HepG2 (cell line): ENCODE data around the gene CTSW. TPM values are rescaled to one million over a fixed set of nuclear protein-coding genes. Genes with fewer than 3 reads are reported as not detected.

Experiments used
- ATAC-seq: fragments of 200-7000 bp; cut with Tn5 transposase; 3 replicates; pipeline ENCODE4 v1.9.1; 2020; ENCODE audit warnings: mild to moderate bottlenecking, moderate library complexity
- BruUV-seq: library from RNA; stranded (reverse); fragments of 400-500 nt; replicated peaks from 2 replicates; lab custom pipeline; 2021; lab: Mats Ljungman, UMichigan
- CTCF ChIA-PET: fragments of 300-600 bp; formaldehyde crosslinking; extraction: SDS; loops from one replicate; lab custom pipeline; 2021; ENCODE audit warnings: low total read pairs, inconsistent platforms, low intra/inter-chr PET ratio; lab: Yijun Ruan, JAX
- POLR2A ChIA-PET: fragments of 350-600 bp; sonication (Branson Sonifier 250); formaldehyde crosslinking; loops from one replicate; lab custom pipeline; 2020; ENCODE audit warnings: antibody characterized with exemption, inconsistent platforms; lab: Yijun Ruan, JAX
- DNase-seq: peaks from one replicate; pipeline ENCODE4 v3.0.0-alpha.2; 2015; ENCODE audit warnings: low spot score
- FAIRE-seq: peaks from 3 replicates; lab custom pipeline; 2011; peaks lifted over from hg19 to GRCh38; lab: Jason Lieb, UNC
- H2AFZ ChIP-seq: one replicate; pipeline ENCODE4 v1.6.1; 2011; ENCODE audit warnings: low read length, inconsistent platforms
- H3K27ac ChIP-seq: fragments of 300-600 bp; 3 replicates; pipeline ENCODE4 v1.8.0; 2011; ENCODE audit warnings: mixed run types, mild to moderate bottlenecking, mixed read lengths, low read length, inconsistent platforms; ENCODE audit not compliant: insufficient read depth; ENCODE audit errors: extremely low read length
- H3K27me3 ChIP-seq, 2 experiments: fragments of 200-600 bp in 1 of 2; 2 replicates in 1 of 2; 3 replicates in 1 of 2; pipeline versions ENCODE4 v1.6.0 to v1.8.0; 2011; ENCODE audit warnings: low read length in 2 of 2, mild to moderate bottlenecking in 2 of 2, moderate library complexity in 2 of 2, inconsistent platforms in 1 of 2; ENCODE audit not compliant: insufficient read depth in 2 of 2, control insufficient read depth in 1 of 2
- H3K36me3 ChIP-seq, 2 experiments: fragments of 200-600 bp in 1 of 2; replicated peaks in 1 of 2; 2 replicates in 1 of 2; 3 replicates in 1 of 2; pipeline versions ENCODE4 v1.5.1 to v1.8.0; 2011; ENCODE audit warnings: low read length in 2 of 2, inconsistent platforms in 1 of 2; ENCODE audit not compliant: insufficient read depth in 2 of 2, control insufficient read depth in 1 of 2
- H3K4me1 ChIP-seq: 2 replicates; pipeline ENCODE4 v1.5.1; 2012; ENCODE audit warnings: low read length, inconsistent platforms; ENCODE audit not compliant: insufficient read depth
- H3K4me2 ChIP-seq: 2 replicates; pipeline ENCODE4 v1.6.0; 2011; ENCODE audit warnings: low read depth, low read length, inconsistent platforms
- H3K4me3 ChIP-seq, 3 experiments: fragments of 200-600 bp in 1 of 3; sonication (generic), shearing (Covaris generic) in 1 of 3; replicated peaks in 1 of 3; 2 replicates each; pipeline ENCODE4 v1.5.1; 2011 to 2016; ENCODE audit warnings: low read length in 3 of 3, inconsistent platforms in 2 of 3, low read depth in 2 of 3, mild to moderate bottlenecking in 2 of 3, control low read depth in 1 of 3, mixed read lengths in 1 of 3; ENCODE audit not compliant: insufficient read depth in 1 of 3
- H3K79me2 ChIP-seq: one replicate; pipeline ENCODE4 v1.6.1; 2011; ENCODE audit warnings: low read length, inconsistent platforms; ENCODE audit not compliant: insufficient read depth
- H3K9ac ChIP-seq: 2 replicates; pipeline ENCODE4 v1.6.0; 2011; ENCODE audit warnings: mild to moderate bottlenecking, low read depth, low read length, inconsistent platforms; ENCODE audit not compliant: insufficient read depth
- H3K9me3 ChIP-seq: 2 replicates; pipeline ENCODE4 v1.5.1; 2012; ENCODE audit warnings: mild to moderate bottlenecking, low read length
- H4K20me1 ChIP-seq: 2 replicates; pipeline ENCODE4 v1.6.0; 2011; ENCODE audit warnings: inconsistent platforms, mild to moderate bottlenecking, low read length, moderate library complexity; ENCODE audit not compliant: insufficient read depth
- AKAP8 ChIP-seq: sonication (generic); formaldehyde crosslinking; IDR thresholded peaks from 2 replicates; pipeline ENCODE4 v1.5.1; 2020; ENCODE audit warnings: mild to moderate bottlenecking, missing genetic modification reagents
- DNMT3B ChIP-seq: conservative IDR thresholded peaks from 2 replicates; pipeline ENCODE4 v1.6.1; 2016; ENCODE audit warnings: missing biosample characterization, control low read depth
- FOXM1 ChIP-seq: sonication (generic); formaldehyde crosslinking; IDR thresholded peaks from 2 replicates; pipeline ENCODE4 v1.5.0; 2020; ENCODE audit warnings: missing genetic modification reagents
- FOXO4 ChIP-seq: sonication (generic); formaldehyde crosslinking; conservative IDR thresholded peaks from 2 replicates; pipeline ENCODE4 v1.8.1; 2023; ENCODE audit warnings: missing genetic modification reagents
- GMEB2 ChIP-seq: IDR thresholded peaks from 2 replicates; pipeline ENCODE4 v1.6.1; 2016; ENCODE audit warnings: missing biosample characterization, missing genetic modification reagents, low read depth
- JARID2 ChIP-seq: sonication (generic); formaldehyde crosslinking; IDR thresholded peaks from 2 replicates; pipeline ENCODE4 v1.8.1; 2023; ENCODE audit warnings: missing genetic modification reagents, inconsistent platforms; ENCODE audit not compliant: insufficient replicate concordance
- KLF15 ChIP-seq: sonication (generic); formaldehyde crosslinking; IDR thresholded peaks from 2 replicates; pipeline ENCODE4 v1.8.1; 2023; ENCODE audit warnings: borderline replicate concordance, mild to moderate bottlenecking, inconsistent platforms, missing genetic modification reagents, mixed read lengths
- NBN ChIP-seq: fragments of 450-650 bp; conservative IDR thresholded peaks from 2 replicates; pipeline ENCODE4 v1.6.1; 2017
- NR2C2 ChIP-seq: sonication (generic); formaldehyde crosslinking; IDR thresholded peaks from 2 replicates; pipeline ENCODE4 v1.4.0; 2020; ENCODE audit warnings: missing genetic modification reagents, mild to moderate bottlenecking, moderate library complexity, borderline replicate concordance
- POLR2A ChIP-seq, 2 experiments: IDR thresholded peaks; 2 replicates each; pipeline ENCODE4 v1.6.1; 2011; ENCODE audit warnings: low read depth in 2 of 2, low read length in 2 of 2, mild to moderate bottlenecking in 1 of 2, moderate library complexity in 1 of 2; ENCODE audit not compliant: insufficient read depth in 1 of 2
- POLR2G ChIP-seq: fragments of 200-400 bp; formaldehyde crosslinking; IDR thresholded peaks from 2 replicates; pipeline ENCODE4 v1.6.1; 2018; ENCODE audit warnings: mild to moderate bottlenecking, low read depth, low read length, moderate library complexity
- ZBTB20 ChIP-seq: sonication (generic); formaldehyde crosslinking; IDR thresholded peaks from 2 replicates; pipeline ENCODE4 v1.8.1; 2023; ENCODE audit warnings: missing genetic modification reagents, low read depth, mild to moderate bottlenecking, borderline replicate concordance
- ZNF296 ChIP-seq: sonication (generic); formaldehyde crosslinking; conservative IDR thresholded peaks from 2 replicates; pipeline ENCODE4 v1.5.0; 2020; ENCODE audit warnings: mild to moderate bottlenecking, missing genetic modification reagents
- ZNF30 ChIP-seq: sonication (generic); formaldehyde crosslinking; IDR thresholded peaks from 2 replicates; pipeline ENCODE4 v1.5.0; 2020; ENCODE audit warnings: mild to moderate bottlenecking, missing genetic modification reagents
- ZNF550 ChIP-seq: sonication (generic); formaldehyde crosslinking; IDR thresholded peaks from 2 replicates; pipeline ENCODE4 v1.4.0; 2020; ENCODE audit warnings: mild to moderate bottlenecking, missing genetic modification reagents, borderline replicate concordance
- ZNF652 ChIP-seq: IDR thresholded peaks from 2 replicates; pipeline ENCODE4 v1.6.1; 2016; ENCODE audit warnings: low read depth, borderline replicate concordance
- ZNF770 ChIP-seq: sonication (generic); formaldehyde crosslinking; IDR thresholded peaks from 2 replicates; pipeline ENCODE4 v1.5.0; 2020; ENCODE audit warnings: mild to moderate bottlenecking, missing genetic modification reagents
- ZNF841 ChIP-seq: sonication (generic); formaldehyde crosslinking; IDR thresholded peaks from 2 replicates; pipeline ENCODE4 v1.8.1; 2023; ENCODE audit warnings: missing genetic modification reagents, borderline replicate concordance
- WGBS: methylation state at CpG from one replicate; pipeline ENCODE4 v1.1.6; 2017; ENCODE audit warnings: low lambda C conversion rate; 5-methylcytosine and 5-hydroxymethylcytosine counted together
- in situ Hi-C: cut with HindIII; loops from 2 replicates; pipeline ENCODE4 v1.10.0; 2017; ENCODE audit warnings: low pct_unique_long_range_greater_than_20kb; ENCODE audit not compliant: extremely low pct_ligation_motif_present
- intact Hi-C: fragments of 100-400 bp; cut with micrococcal nuclease; formaldehyde crosslinking; loops from one replicate; pipeline ENCODE4 v1.10.0; 2022; ENCODE audit not compliant: unreplicated experiment
- polyA plus RNA-seq, 8 experiments: library from polyadenylated mRNA; depleted of rRNA in 3 of 8; stranded (reverse) in 7 of 8; unstranded in 1 of 8; fragments of >200 nt; fragmentation: Illumina TruSeq in 4 of 8; extraction: Trizol in 4 of 8; gene quantifications; 2 replicates each; pipeline versions ENCODE4 v1.2.1 to v1.2.3, GENCODE V29; 2011 to 2016; ENCODE audit warnings: low read depth in 4 of 8, missing spikeins in 1 of 8, mixed read lengths in 1 of 8; ENCODE audit not compliant: insufficient read depth in 1 of 8
- total RNA-seq, 5 experiments: library from RNA; depleted of rRNA; stranded (reverse); fragments of >200 nt; fragmentation: Illumina TruSeq; extraction: Trizol; gene quantifications; 2 replicates each; pipeline ENCODE4 v1.2.3, GENCODE V29; 2016; ENCODE audit warnings: low read depth in 1 of 5

Gene CTSW
- total and polyA plus RNA-seq, 2 of the 13 experiments (the other 11 are each of a cell fraction or from before 2014, with no cell fraction given), result 0.09 TPM; not detected in 1

GRCh38 chr11:65851811-65852507 lies 27.7 kb upstream of the CTSW start:
- POLR2A ChIA-PET, result interaction anchor here (0.9 to 4.1 kb wide), 5 partner anchors 8 to 38 kb away, joined by 4 to 20 read pairs (median 6); partner anchors contain the start of genes CCDC85B and MUS81
- Histone ChIP-seq H3K9ac (no peak overlapping the region), H2AFZ (no peak overlapping the region), H3K27ac (no peak overlapping the region), H3K4me1 (peaks cover 74% of the 10 kb centered on the region), H3K4me2 (no peak overlapping the region), H3K9me3 (0 out of 2 replicates have a peak, but pooled peaks cover 4% of the 10 kb centered on the region), H3K36me3 (peaks cover 14 to 34% of the 10 kb centered on the region in 2 experiments), H3K79me2 (peaks cover 14% of the 10 kb centered on the region), H4K20me1 (peaks cover 43% of the 10 kb centered on the region), H3K27me3 (no peaks in the 10 kb centered on the region), H3K4me3 (no peak overlapping the region)
- no peak for DNase-seq
- no peak for FAIRE-seq
- CTCF ChIA-PET, result no interaction called here
- in situ Hi-C loops (loop anchor here (10.0 kb wide), 1 partner anchor 297 kb away; the partner anchor contains the start of gene LTBP3), intact Hi-C loops (no loop called here)
- WGBS, result 94% methylated on average over 8 of the region's 10 CpGs
- no peak for ATAC-seq
- no TSS peak for BruUV-seq
- TF ChIP-seq POLR2A (IDR thresholded peaks at IDR 0.05; ENCODE audit: insufficient read depth in 1 of 2, low read depth in 2 of 2, low read length in 2 of 2), result 0 out of 4 replicates have a peak, but pooled peaks of 1 of the 2 experiments have one; percentile 29
- TF ChIP-seq KLF15, result no peak
- TF ChIP-seq NR2C2, result no peak
- peak; percentile 61 for TF ChIP-seq POLR2G
- TF ChIP-seq AKAP8 (CRISPR knock-in tag), result peak; percentile 2; the same call in 1 of the 2 replicates
- TF ChIP-seq FOXO4 (CRISPR knock-in tag), result 0 out of 2 replicates have a peak, but pooled peaks have one; percentile 33
- no peak for TF ChIP-seq NBN
- no peak for TF ChIP-seq ZNF841 (CRISPR knock-in tag)
- no peak for TF ChIP-seq ZNF296 (CRISPR knock-in tag)
- TF ChIP-seq DNMT3B (CRISPR knock-in tag), result no peak
- no peak for TF ChIP-seq GMEB2 (CRISPR knock-in tag)
- no peak for TF ChIP-seq ZNF550 (CRISPR knock-in tag)
- TF ChIP-seq FOXM1 (CRISPR knock-in tag), result no peak
- TF ChIP-seq ZNF30 (CRISPR knock-in tag), result no peak
- no peak for TF ChIP-seq ZNF770 (CRISPR knock-in tag)
- no peak for TF ChIP-seq ZNF652 (CRISPR knock-in tag)
- TF ChIP-seq JARID2 (CRISPR knock-in tag), result no peak
- TF ChIP-seq ZBTB20 (CRISPR knock-in tag), result no peak
